NB4 (cell line): ENCODE data around the gene LIPG.

Experiments used
- DNase-seq: peaks from one replicate; pipeline ENCODE4 v3.0.0; 2010; ENCODE audit warnings: low read depth
- H3K4me3 ChIP-seq: one replicate; pipeline ENCODE4 v1.5.1; 2011; ENCODE audit warnings: mild to moderate bottlenecking, low read depth, low read length, moderate library complexity
- CTCF ChIP-seq: IDR thresholded peaks from one replicate; pipeline ENCODE4 v1.5.1; 2012; ENCODE audit warnings: low read depth, low read length
- MYC ChIP-seq: IDR thresholded peaks from 2 replicates; pipeline ENCODE4 v1.6.1; 2011; ENCODE audit warnings: low read depth, low read length
- POLR2A ChIP-seq: IDR thresholded peaks from 2 replicates; pipeline ENCODE4 v1.6.1; 2011; ENCODE audit warnings: mild to moderate bottlenecking; ENCODE audit not compliant: insufficient read length; ENCODE audit errors: extremely low read depth
- TF ChIP-seq, protein P1 (sequence below): IDR thresholded peaks from 2 replicates; pipeline ENCODE4 v1.6.1; 2011; ENCODE audit warnings: low read depth, low read length

The LIPG gene

GRCh38 chr18:49608366-49609255 lies 46.8 kb downstream of the LIPG start:
- DNase-seq: no peak
- no peak for TF ChIP-seq POLR2A
- no peak for TF ChIP-seq MYC
- TF ChIP-seq, protein P1, sequence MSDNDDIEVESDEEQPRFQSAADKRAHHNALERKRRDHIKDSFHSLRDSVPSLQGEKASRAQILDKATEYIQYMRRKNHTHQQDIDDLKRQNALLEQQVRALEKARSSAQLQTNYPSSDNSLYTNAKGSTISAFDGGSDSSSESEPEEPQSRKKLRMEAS: no peak
- TF ChIP-seq CTCF: no peak
- H3K4me3 ChIP-seq: no peak overlapping the region

DNA sequence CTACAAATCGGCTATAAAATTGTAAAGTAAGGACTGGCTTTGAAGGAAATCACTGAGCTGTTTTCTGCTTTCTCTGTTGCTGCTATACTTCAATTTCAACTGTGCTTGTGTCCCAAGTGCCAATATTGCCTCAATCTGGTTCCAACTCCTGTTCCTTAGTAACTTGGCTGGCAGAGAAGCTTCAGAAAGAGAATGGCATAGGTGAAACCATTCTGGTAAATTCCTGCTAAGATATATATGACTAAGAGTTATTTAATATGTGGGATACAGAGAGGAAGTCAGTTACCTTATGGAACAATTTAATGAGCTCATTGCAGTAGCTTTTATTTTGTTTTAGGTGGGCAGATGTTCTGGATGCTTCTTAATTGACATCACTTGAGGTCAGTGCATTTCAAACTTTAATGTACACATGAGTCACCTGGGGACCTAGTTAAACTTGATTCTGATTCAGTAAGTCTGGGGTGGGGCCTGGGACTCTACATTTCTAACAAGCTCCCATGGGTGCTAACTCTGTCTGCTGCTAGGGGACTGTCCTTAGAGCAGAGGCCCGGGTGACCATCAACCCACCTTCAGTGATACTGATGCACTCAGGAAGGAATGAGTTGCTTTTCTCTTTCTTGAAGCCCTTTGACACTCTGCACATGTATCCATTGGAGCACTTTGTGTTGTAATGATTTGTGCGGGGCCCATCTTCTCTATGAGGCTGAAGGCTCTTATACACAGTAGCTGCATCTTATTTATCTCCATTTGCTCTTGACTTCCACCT lies 47.6 kb downstream of the LIPG start:
- TF ChIP-seq CTCF (no peak), POLR2A (no peak), MYC (no peak)
- TF ChIP-seq, protein P1: no peak
- no peak for DNase-seq
- no peak overlapping the region for H3K4me3 ChIP-seq

GRCh38 chr18:49610022-49610445 lies 48.2 kb downstream of the LIPG start:
- no peak for DNase-seq
- no peak for TF ChIP-seq MYC
- no peak for TF ChIP-seq POLR2A
- TF ChIP-seq, protein P1: no peak
- TF ChIP-seq CTCF: no peak
- no peak overlapping the region for H3K4me3 ChIP-seq

GRCh38 chr18:49611316-49611715 lies 49.5 kb downstream of the LIPG start:
- no peak for DNase-seq
- no peak overlapping the region for H3K4me3 ChIP-seq

DNA sequence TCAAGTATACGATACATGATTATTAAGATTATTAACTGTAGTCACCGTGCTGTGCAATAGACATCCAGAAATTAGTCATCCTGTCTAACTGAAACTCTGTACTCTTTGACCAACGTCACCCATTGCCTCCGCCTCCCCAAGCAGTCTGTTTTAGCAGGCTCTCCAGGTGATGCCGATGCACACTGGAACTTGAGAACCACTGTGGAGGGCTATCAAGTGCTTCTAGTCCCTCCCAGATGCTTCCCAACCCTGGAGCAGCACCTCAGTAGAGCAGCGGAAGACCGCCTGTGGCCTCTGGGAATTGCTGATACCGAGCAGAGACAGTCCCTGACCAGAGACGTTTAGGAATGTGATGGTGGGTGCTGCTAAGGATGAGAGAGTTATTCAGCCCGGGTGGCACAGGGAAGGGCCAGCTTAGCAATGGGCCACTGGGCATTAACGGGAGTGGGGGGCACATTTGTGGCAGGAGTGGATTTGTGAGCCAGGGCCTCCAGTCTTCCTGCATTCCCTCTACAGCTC lies 50.7 kb downstream of the LIPG start:
- no peak for DNase-seq
- no peak overlapping the region for H3K4me3 ChIP-seq
- TF ChIP-seq, protein P1: no peak

More at GRCh38 chr18:49611316-49611715, 49.5 kb downstream of the LIPG start:
- no peak for TF ChIP-seq MYC

DNA sequence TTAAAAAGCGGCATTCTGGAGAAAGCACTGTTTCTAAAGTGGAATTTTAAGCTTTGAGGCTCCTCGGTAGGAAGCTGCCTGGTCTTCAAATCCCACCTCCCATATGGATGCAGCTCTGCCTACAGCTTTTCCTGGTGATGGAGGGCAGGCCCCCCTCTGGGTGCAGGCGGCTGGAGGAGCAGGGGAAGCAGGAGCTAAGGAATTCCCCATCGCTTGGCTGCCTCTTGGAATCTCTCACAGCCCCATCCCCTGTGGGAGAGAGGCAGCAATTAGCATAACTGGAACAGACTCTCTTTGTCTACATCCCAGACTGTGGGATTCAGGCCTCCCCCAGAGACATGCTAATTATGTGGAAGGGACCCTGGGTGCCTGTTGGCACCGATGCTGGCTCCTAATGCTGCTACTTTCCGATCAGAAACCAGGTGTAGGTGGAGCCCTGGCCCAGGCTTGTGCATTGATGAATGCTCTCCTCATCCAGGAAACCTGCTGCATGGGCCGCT lies 51.3 kb downstream of the LIPG start:
- no peak for DNase-seq
- H3K4me3 ChIP-seq: no peak overlapping the region

More for the DNA sequence above, 51.3 kb downstream of the LIPG start:
- TF ChIP-seq MYC (no peak), POLR2A (no peak), CTCF (no peak)
- TF ChIP-seq, protein P1: no peak
